ENCODE results near the gene LEMD1.
"Not testable (repeated sequence)": the region's sequence is repeated elsewhere in the genome, so short reads cannot be mapped to it uniquely, and the experiment has no call there.

LEMD1 gene

DNA sequence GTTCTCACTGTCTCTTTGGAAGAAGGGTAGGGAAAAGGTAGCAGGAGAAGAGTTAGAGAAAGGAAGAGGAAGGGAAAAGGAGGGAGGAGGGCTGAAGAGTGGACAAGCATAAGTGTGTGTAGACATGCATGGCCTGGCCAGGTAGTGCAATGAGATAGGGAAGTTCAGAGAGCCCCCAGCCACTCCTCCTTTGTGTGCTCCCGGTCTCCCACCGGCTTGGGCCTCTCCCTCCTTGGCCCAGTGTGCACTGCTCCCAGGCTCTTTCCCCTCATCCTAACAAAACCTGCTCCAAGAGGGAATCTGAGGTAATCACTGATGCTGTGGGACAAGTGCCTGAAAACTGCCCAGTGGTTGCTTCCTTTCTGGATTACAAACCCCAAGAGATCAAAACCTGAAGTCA is 10.3 kb upstream of the LEMD1 start:
- in situ Hi-C loops (cut with MboI; ENCODE audit: low sequenced_read_pairs): no loop called here

DNA sequence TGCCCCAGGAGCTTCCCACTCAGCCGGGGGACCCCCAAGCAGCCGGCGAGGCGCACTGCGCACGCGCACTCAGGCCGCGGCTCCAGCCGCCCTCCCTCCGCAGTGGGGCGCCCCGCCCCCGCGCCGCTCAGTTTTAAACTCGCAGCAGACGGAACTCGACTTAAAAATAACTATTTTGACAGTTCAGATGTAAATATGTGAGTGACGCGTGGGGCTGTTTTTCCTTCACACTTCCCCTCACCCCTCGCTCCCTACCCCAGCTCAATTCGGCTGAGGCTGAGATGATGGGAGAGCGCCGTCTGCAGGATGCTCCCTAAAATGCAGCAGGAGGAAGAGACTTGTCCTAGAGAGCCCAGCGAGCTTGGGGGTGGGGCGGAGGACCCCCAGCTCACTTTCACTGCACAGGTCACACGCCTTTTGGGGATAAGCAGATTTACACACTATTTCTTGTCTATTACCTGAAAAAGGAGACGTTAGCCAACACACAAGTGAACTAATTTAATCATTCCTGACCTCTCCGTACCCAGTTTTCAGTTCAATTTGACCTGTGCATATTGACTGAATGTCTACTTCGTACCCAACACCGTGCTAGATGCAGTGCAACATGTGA is 8.9 kb upstream of the LEMD1 start:
- in situ Hi-C loops (cut with MboI; ENCODE audit: low sequenced_read_pairs): no loop called here

DNA sequence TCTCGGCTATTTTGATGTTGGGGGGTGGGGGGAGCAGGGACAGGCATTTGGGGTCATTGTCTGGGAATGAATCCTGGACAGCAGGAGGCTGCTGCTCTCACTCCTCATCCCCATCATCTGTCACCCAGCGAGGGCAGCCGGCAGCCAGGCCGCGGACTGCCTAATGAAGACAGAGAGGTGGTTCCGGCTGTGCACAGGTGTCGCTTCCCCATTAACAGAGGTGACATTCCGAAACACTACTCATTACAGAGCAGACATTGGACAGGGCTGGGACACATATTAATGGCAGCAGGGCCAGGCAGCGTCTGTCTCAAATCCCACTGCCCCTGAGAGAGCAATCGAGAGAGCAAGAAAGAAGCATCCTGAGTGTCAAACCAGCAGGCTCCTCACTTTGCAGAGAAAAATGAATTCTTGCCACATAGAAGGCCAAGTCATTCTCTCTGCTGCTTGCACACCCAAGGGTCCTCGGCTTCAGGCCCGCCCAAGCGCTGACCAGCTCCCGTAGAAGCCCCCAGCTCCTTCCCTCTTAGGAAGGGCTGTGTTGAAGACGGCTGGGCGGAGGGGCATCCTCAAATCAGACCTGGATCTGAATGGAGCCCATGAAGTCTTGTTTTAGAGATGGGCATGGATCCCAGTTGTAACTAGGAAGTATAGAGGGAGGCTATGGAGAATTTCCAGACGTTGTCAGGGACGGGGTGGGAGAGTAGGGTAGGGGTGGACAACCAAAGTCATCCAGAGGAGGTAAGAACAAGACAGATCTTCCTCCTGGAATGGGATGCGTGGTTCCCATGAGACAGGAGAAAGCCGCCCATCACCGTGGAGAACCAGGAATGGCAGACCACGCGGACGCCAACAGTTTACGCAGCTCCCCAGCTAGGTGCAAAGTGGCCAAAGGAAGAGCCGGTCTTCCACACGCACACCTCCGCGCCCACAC is 8.2 kb upstream of the LEMD1 start:
- in situ Hi-C loops (cut with MboI; ENCODE audit: low sequenced_read_pairs): no loop called here

DNA sequence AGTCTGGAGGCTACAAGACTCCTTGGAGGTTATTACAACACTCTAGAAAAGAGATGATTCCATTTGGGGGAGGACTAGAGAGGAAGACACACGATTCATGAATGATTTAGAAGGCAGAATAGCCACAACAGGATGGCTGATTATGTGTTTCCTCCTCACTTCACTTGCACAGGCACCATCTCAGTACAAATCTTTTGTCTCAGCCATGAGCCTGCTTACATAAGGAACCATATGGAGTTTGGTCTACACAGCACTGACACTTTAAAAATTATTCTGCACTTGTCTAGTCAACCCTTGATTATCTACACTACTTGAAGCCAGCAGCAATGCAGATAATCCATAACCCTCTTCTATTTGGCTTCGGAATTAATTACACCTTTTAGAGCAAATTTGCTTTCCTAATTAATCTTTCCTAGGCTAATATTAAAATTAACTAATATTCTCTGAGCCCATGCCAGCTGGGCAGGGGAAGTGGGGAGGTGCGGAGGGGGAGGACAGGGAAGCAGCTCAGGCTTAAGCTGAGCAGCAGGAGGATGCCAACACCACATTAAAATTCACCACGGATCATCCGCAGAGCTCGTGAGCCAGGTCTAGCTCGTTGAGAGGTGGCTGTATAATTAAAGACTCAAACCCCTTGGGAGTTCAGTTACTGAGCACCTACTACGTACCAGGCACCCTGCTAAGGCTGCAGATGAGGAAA is 3.2 kb upstream of the LEMD1 start:
- in situ Hi-C loops (cut with MboI; ENCODE audit: low sequenced_read_pairs): no loop called here

DNA sequence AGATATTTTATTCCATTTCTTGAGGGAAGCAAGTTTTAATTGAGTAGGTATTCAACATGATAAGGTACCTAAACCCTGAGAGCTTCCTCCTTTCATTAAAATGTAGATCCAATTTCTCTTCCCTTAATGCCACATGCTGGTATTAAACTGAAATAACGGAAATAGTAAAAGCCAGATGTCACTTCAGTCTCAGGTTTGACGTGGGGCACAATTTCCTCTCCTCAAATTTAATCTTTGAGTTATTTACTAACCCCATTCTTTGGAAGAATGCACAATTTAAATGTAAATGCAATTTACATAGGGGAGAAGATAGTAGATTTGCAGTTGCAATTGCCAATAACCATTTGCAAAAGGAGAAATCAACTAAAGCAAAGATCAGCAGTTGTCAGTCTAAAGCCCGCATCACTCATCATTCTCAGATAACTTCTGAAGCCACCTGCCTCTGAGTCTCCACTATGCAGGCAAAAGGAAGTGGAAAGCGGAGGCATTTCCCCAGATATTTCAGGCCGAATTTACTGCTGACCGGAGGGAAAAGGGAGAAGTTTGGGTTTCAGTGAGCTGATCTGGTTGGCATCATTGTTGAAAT is 2.1 kb upstream of the LEMD1 start:
- in situ Hi-C loops (cut with MboI; ENCODE audit: low sequenced_read_pairs): no loop called here

DNA sequence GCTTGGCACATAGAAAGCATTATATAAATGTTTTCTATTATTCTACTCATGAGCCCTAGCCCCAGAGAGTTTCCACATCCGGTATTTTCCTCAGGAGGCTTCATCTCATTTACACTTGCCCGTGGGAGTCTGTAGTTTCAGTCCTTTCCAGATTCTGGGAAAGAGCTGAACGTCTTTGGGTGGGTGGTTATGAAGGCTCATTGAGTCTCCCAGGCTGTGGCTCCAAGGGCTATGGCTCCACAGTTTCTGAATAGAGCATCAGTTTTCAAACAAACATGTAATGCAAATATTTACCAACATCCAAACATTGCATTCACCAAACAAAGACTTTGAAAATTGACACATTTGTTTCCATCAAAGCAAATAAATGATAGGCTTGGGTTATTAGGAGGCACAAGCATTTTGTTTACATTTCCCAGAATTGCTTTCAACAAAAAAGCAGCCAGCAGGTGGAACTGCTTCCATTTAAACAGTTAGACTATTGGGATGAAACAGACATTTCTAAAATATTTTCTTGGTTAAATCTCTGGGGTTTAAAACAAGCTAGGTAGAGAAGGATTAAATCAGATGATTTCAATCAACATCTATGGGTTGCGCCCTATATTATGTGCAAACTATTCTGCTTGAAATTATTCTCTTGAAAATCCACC is 1.3 kb upstream of the LEMD1 start:
- in situ Hi-C loops (cut with MboI; ENCODE audit: low sequenced_read_pairs): no loop called here

DNA sequence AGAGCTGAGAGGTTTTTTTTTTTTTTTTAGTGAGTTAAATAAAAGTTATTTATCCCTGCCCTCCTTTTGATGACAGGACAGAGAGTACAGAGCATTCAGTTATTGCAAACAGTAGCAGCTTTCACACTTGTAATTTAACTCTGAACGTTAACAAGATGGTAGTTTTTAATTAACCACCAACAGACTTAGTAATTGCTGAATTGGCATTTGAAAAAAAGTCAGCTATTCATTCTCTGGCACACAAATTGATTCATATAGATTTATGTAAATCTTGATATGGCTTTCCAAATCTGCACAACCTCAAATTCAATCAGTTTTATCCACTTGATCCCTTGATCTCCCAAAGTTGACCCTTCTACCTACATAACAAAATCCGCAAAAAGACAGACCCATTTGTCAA is 918 bp downstream of the LEMD1 start:
- in situ Hi-C loops (cut with MboI; ENCODE audit: low sequenced_read_pairs): no loop called here

DNA sequence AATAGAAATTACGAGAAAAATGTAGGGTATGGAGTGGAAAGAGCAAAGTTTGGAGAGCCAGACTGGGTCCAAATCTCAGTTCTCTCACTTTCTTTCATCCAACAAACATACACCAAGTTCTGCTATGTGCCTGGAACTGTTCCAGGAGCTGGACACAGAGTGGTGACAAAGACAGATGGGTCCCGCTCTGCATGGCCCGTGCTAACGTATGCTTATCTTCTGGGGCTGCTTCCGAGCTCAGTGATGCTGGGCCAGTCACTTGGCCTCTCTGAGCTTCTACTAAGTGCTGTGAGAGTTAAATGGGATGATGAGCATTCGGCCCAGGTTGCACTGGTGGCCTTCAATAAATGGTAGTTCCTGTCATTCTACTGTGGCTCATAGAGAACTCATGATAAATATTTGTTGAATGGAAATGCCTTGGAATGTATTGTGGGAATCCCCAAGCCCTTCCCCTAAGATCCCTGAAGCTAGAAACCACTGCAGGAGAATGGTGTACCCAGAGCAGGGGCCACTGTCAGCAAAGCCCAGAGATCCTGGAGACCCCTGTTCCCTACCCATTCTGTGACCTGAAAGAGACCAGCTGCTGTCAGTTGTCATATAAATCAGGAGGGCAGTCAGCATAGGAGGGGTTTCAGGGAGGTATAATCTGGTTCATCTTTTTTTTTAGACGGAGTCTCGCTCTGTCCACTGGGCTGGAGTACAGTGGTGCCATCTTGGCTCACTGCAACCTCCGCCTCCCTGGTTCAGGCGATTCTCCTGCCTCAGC is 3.8 kb downstream of the LEMD1 start:
- in situ Hi-C loops (cut with MboI; ENCODE audit: low sequenced_read_pairs): no loop called here

DNA sequence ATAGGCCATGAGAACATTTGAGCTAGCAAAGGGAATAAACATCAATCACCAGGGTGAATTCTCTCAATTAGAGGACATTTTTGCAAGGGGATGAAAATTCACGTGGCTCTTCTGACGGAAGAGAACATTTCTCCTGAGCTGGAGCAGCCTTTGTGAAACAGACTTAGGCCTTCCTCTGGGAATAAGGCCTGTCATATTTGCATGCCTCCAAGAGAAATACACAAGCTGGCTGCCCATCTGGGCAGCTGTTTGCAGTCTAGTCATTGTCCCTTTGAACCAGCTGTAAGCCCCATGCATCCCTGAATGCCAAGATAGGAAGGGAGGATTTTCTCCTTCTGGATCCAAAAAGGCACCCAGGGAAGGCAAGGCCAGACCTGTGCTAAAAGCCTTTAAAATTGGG is 5.5 kb downstream of the LEMD1 start:
- in situ Hi-C loops (cut with MboI; ENCODE audit: low sequenced_read_pairs): no loop called here

DNA sequence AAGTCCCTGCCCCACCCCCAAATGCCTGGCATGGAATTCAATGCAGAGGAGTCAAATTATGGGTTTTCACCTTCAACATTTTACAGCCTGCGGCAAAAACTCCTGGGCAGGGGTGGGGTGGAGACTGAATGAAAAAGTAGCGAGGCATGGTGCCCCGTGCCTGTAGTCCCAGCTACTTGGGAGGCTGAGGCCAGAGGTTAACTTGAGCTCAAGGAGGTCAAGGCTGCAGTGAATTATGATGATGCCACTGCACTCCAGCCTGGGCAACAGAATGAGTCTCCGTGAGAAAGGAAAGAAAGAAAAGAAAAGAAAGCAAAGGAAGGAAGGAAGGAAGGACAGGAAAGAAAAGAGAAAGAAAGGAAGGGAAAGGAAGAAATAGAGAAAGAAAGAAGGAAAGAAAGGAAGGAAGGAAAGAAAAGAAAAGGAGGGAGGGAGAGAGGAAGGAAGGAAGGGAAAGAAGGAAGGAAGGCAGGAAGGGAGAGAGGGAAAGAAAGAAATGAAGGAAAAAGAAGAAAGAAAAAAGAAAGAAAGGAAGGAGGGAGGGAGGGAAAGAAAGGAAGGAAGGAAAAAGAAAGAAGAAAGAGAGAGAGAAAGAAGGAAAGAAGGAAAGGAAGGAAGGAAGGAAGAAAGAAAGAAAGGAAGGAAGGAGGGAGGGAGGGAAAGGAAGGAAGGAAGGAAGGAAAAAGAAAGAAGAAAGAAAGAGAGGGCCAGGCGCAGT is 11.1 kb downstream of the LEMD1 start:
- in situ Hi-C loops (cut with MboI; ENCODE audit: low sequenced_read_pairs): no loop called here

DNA sequence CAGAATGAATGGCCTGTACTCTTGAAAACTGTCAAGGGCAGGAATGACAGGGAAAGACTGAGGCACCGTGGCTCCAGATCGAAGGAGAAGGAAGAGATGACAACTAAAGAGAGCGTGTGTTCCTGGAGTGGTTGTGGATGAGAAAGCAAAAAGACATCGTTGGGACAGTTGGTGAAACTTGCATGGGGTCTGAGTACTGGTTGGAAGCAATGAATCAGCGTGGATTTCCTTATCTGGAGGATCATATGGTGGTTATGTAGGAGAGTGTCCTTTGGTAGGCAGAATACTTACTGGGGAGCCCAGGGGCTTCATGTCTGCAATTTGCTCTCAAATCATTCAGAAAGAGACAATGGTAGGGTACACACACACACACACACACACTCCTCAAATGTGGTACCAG is 13.9 kb downstream of the LEMD1 start:
- in situ Hi-C loops (cut with MboI; ENCODE audit: low sequenced_read_pairs): no loop called here

DNA sequence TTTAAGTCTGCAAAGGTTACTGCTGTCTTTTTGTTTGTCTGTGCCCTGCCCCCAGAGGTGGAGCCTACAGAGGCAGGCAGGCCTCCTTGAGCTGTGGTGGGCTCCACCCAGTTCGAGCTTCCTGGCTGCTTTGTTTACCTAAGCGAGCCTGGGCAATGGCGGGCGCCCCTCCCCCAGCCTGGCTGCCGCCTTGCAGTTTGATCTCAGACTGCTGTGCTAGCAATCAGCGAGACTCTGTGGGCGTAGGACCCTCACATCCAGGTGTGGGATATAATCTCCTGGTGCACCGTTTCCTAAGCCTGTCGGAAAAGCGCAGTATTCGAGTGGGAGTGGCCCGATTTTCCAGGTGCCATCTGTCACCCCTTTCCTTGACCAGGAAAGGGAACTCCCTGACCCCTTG is 15.6 kb downstream of the LEMD1 start:
- in situ Hi-C loops (cut with MboI; ENCODE audit: low sequenced_read_pairs): not testable (repeated sequence)

DNA sequence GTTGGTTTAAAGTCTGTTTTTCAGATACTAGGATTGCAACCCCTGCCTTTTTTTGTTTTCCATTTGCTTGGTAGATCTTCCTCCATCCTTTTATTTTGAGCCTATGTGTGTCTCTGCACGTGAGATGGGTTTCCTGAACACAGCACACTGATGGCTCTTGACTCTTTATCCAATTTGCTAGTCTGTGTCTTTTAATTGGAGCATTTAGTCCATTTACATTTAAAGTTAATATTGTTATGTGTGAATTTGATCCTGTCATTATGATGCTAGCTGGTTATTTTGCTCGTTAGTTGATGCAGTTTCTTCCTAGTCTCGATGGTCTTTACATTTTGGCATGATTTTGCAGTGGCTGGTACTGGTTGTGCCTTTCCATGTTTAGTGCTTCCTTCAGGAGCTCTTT is 17.4 kb downstream of the LEMD1 start:
- in situ Hi-C loops (cut with MboI; ENCODE audit: low sequenced_read_pairs): not testable (repeated sequence)

DNA sequence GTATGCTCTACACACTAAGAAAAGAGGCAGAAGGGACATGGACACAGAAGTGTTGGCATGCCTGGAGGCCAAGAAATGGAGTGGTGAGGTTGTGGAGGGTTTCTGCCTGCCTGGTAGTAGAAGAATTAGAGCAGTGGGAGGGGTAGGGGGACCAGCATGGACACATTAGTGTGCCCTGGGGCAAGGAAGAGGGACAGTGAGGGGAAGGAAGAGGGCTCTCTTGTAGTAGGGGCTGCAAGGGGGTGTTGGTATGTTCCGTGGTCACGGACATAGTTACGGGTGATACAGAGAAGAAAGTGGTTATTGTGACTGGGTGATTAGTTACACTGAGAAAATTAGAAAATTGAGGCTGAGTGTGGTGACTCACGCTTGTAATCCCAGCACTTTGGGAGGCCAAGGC is 23.3 kb downstream of the LEMD1 start:
- in situ Hi-C loops (cut with MboI; ENCODE audit: low sequenced_read_pairs): no loop called here

DNA sequence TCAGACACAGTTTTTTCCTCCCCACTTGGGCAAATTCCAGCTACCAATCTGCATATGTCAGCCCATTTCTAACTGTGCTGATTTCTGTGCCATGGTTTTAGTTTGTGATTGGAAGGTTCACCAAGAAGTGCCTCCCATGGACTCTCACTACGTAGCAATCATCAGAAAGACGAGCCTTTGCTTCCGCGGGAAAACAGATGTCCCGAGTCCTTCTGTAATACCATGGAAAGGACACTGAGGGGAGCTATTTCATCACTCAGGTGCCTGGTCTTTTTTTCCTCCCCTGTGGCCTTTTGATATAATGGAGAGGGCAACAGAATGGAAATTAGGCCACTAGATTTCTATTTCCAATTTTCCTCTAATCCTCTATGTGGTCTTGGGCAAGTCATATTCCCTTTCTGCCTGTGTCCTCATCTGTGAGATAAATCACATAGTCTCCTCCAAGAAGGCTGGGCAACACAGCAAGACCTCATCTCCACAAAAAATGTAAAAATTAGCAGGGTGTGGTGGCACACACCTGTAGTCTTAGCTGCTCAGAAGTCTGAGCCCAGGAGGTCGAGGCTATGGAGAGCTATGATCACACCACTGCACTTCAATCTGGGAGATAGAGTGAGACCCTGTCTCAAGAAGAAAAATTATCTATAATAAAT is 24.8 kb downstream of the LEMD1 start:
- in situ Hi-C loops (cut with MboI; ENCODE audit: low sequenced_read_pairs): no loop called here

DNA sequence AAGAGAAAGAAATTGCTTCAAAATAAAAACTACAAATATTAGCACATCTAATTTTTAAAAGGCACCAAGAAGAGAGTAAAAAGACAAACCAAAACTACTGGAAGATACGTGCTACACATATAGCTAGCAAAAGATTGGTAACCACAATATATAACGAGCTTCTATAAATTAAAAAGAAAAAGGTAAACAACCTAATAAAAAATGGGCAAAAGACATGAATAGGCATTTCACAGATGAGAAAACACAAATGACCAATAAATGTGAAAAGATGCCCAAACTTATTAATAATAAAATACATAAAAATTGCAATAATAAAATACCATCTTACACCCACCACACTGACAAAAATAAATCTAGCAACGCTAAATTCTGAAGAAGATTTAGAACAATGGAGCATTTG is 26.2 kb downstream of the LEMD1 start:
- in situ Hi-C loops (cut with MboI; ENCODE audit: low sequenced_read_pairs): no loop called here

DNA sequence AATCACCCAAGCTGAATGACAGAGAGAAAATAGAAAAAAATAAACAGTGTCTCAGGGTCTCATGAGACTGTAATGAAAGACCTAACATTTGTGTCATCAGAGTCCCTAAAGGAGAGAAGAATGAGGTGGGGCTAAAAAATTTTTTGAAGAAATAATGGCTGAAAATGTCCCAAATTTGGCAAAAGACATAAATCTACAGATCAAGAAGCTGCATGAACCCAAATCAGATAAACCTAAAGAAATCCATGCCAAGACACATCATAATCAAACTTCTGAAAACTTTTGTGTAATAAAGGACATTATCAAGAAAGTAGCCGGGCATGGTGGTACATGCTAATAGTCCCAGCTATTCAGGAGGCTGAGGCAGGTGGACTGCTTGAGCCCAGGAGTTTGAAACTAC is 29.2 kb downstream of the LEMD1 start:
- in situ Hi-C loops (cut with MboI; ENCODE audit: low sequenced_read_pairs): no loop called here

DNA sequence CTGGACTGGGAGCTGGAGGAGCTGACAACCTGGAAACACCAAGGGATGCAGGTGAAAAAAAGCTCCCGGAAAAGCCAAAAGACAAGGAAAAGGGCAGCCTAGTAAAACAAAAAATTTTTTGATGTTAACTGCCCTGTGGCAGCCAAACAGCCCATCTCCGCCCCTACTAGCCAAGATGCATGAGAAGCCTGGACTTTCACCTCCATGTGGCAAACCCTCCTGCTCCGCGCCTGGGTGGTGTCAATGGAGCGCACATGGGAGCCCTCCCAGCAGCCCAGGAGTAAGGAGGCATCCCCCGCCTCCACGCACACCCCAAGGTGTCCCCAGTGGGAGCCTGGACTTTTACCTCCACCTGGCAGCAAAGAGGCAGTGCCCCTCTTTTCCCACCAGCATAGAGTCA is 30.5 kb downstream of the LEMD1 start:
- in situ Hi-C loops (cut with MboI; ENCODE audit: low sequenced_read_pairs): no loop called here

DNA sequence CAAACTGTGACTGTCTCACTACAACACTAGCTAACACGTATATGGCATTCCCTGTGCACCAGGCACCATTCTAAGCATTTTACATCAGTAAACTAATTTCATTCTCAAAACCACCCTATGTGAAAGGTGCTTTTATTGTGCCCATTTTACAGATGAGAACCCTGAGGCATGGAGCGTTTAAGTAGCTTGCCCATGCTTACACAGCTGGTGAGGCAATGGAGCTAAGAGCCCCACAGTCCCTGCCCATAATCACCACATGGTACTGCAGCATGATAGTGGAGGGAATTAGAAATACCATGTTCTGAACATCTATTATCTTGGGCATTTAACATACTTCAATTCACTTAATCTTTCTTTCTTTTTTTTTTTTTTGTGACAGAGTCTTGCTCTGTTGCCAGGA is 34.0 kb downstream of the LEMD1 start:
- in situ Hi-C loops (cut with MboI; ENCODE audit: low sequenced_read_pairs): no loop called here
